Measurements from ENCODE around the gene CFB.

DNA sequence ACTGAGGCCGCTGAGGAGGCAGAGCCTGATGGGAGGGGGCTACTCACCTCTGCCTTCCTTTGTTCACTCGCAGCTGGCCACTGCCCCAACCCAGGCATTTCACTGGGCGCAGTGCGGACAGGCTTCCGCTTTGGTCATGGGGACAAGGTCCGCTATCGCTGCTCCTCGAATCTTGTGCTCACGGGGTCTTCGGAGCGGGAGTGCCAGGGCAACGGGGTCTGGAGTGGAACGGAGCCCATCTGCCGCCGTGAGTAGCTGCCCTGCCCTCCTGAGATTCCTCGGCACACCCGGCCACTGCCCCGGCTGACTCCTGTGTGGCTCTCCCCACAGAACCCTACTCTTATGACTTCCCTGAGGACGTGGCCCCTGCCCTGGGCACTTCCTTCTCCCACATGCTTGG is 12.4 kb upstream of the CFB start:
- TF ChIP-seq GABPA (IDR thresholded peaks at IDR 0.05 in 1 of 2, conservative IDR thresholded peaks at IDR 0.05 in 1 of 2) (no peak), TAF1 (conservative IDR thresholded peaks at IDR 0.05) (no peak)
- TF ChIP-seq, protein P1, sequence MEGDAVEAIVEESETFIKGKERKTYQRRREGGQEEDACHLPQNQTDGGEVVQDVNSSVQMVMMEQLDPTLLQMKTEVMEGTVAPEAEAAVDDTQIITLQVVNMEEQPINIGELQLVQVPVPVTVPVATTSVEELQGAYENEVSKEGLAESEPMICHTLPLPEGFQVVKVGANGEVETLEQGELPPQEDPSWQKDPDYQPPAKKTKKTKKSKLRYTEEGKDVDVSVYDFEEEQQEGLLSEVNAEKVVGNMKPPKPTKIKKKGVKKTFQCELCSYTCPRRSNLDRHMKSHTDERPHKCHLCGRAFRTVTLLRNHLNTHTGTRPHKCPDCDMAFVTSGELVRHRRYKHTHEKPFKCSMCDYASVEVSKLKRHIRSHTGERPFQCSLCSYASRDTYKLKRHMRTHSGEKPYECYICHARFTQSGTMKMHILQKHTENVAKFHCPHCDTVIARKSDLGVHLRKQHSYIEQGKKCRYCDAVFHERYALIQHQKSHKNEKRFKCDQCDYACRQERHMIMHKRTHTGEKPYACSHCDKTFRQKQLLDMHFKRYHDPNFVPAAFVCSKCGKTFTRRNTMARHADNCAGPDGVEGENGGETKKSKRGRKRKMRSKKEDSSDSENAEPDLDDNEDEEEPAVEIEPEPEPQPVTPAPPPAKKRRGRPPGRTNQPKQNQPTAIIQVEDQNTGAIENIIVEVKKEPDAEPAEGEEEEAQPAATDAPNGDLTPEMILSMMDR (IDR thresholded peaks at IDR 0.05; ENCODE audit: low read depth, low read length, missing input control): no peak
